DLD1 (cell line): Measurements from ENCODE around the gene GSG1L.

ENCODE experiments used
- in situ Hi-C: cut with HindIII; loops from 2 replicates; pipeline ENCODE4 v1.10.0; 2017; ENCODE audit warnings: low sequenced_read_pairs

The GSG1L gene

DNA sequence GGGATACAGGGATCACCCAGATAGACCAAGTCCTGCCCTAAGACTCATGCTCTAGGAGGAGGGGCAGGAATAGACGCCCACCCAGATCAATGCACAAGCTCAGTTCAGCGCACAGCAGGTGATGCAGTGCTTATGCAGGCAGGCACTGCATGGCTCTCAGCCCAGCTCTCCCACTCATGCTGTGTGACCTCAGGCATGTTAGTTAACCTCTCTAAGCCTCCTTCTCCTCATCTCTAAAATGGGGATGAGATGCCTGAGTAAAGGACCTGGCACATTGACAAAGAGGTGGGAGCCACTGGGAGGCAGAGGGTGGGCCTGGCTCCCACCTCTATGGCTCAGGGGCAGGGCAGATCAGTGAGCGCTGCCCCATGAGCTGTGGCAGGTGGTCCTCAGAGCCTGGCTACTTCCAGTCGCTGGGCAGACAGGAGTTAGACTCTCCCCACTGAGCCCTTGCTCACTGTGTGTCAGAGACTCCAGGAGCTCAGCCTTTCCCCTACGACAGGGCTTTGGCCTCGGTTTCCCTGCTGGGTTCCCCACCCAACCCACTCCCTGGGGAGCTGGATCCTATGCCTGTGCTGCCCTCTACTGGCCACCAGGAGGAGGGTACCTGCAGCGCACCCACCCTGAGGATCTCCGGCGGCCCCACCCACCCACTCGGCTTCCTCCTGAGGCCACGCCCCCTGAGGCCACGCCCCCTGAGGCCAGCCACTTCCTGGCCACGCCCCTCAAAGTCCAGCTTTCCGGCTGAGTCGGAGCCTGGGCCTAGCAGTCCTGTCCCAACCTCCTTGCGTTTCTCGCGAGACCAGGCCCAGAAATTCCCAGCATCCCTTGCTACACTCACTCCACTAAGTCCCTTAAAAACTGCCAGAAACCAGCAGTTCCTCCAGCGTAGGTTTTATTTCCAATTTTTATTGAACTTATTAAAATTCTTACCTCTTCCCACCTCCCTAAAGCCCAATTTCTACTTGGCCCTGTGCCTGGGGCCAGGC lies 196.1 kb downstream of the GSG1L start:
- in situ Hi-C loops = no loop called here

DNA sequence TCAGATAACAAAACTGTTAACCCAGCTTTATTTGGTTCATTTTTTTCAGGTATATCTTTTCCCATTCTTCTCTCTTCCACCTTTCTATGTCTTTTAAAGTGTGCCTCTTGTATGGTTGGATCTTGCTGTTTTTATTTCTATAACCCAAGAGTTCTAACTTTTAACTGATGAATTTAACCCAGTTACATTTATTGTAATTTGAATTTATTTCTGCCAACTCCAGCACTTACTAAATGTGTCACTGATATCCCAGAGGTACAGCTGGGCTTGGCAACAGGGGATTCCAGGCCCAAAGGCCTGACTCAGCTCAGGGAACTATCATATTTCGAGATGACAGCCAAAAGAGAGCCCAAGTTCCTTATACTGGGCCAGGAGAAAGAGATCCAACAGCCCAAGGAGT lies 200.1 kb downstream of the GSG1L start:
- in situ Hi-C loops = no loop called here

DNA sequence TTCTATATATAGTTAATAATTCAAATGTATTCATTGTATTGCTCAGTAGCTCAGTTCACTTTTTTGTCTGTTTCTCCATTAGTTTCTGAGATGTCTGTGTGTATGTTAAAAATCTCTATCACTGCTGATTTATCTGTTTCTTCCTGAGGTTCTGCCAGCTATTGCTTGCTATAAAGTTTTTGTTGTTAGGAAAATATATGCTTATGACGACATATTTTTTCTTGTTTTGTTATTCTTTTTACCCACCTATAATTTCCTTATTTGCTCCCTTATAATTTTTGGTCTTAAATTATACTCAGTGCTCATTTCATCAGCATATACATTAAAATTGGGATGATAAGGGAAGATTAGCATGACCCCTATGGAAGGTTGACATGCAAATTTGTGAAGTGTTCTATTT lies 200.6 kb downstream of the GSG1L start:
- in situ Hi-C loops = no loop called here

DNA sequence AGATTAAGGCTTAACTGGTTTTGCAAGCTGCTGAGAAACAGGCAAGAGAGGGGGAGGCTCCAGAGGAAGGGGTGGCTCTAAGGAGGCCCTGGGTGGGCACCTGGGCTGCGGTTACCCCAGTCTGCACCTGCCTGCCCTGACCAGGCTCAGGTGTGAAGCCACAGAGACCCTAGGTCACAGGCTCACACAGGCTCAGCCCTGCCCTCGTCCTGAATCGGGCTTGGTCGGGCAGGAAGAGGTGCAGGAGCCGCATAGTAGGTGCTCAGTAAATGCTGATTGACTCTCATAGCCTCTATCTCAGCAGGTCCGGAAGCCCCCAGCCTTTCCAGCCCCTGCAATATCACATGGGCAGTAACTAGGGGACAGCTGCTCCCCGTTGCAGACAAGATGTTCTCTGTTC lies 203.4 kb downstream of the GSG1L start:
- in situ Hi-C loops = no loop called here

DNA sequence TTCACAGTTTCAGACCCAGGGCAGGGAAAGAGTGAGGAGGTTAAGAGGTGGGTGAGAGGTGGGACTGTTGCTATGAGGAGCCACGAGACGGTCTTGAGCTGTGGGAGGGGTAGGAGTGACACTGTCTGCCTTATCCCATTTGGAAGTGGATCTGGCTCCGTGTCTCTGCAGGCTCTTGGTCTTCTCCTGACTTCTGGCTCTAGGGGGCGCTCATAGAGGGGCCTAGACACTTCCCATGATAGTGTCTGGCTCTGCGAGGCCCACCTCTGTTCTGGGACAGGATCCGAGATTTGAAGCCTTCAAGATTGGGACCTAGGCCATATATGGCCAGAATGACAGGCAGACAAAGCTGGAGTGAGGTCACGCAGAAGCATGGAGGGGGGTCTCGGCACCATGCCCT lies 204.5 kb downstream of the GSG1L start:
- in situ Hi-C loops = no loop called here

DNA sequence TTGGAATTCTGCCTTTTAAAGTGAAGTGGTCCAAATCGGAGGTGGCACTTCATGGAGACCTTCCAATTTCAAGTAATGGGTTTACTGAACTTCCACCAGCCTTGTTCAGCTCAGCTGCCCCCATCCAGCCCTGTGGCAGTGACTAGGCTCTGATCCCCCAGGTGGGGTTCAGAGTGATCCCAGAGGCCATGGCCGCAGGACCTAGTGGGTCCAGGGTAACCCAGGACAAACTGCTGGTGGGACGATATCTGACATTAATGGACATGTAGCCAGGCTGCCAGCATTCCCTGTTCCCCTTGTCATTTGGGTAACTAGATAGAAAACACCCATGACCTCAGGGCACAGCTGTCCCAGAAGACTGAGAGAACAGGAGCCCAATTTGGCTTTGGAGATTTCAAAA lies 209.9 kb downstream of the GSG1L start:
- in situ Hi-C loops = no loop called here

DNA sequence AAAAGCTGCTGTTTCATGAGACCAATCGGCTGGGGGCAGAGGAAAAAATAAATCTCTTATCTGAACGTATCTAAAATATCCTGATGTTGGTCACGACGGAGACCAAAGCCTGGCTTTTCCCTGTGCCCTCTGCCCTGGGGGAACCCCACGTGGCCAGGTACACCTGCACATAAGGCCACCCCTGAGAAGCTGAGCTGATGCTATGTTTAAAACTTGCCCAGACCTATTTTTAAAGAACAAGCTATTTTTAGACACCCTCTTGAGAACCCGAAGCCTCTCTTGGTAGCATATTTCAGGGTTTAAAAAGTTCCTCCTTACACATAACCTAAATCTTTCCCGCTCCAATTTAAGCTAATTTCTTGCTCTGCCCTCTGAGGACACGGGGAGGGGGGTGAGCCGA lies 210.4 kb downstream of the GSG1L start:
- in situ Hi-C loops = no loop called here

DNA sequence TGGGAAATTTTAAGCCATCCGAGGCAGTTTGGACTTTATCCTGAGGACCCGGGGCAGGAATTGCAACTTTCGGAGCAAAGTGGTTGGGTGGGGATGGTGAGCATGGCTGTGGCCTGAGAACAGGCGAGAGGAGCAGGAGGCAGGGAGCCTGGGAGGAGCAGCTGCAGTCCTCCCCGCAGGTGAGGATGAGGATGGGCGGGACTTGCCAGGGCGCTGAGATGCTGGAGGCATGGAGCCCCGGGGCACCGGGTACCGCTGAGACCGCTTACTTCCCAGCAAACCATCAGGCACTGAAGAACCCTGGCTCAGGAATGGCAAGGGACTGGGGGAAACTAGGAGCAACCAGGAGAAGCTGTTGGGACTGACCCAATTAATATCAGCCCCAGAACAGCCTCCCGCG lies 210.8 kb downstream of the GSG1L start:
- in situ Hi-C loops = no loop called here

DNA sequence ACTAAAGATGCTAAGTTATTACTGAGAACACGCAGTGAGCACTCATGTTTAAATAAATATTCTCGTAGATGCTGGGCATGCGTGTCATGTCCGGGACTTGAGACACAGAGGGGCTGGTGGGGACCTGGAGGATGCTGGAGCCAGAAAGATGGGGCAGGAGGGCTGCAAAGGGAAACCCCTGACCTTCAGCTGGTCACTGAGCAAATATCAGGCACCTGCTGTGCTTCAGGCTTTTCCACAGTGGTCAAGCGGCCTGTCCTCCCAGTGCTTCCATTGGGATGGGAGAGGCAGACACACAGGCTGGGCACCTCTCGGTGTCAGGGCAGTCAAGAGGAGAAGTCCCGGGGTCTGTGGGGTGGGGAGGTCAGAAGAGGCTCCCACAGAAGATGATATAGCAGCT lies 211.4 kb downstream of the GSG1L start:
- in situ Hi-C loops = no loop called here

DNA sequence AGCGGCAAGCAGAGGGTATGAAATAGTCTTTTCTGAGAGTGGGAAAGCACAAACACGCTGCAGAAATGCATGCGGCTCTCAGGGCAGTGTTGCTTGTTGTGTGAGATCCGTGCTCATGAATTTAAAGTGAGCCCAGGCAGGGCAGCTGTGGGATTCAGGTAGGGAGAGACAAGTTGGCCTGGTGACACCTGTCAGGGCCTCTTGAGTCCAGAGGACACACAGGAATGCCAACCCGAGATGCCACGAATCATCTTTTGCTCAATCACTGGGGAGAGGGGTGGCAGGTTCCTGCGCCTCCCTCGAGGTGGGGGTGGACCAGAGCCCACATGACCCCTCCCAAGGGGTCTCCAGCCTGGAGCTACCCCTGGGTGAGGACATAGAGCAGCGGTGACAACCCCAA lies 211.9 kb downstream of the GSG1L start:
- in situ Hi-C loops = no loop called here

DNA sequence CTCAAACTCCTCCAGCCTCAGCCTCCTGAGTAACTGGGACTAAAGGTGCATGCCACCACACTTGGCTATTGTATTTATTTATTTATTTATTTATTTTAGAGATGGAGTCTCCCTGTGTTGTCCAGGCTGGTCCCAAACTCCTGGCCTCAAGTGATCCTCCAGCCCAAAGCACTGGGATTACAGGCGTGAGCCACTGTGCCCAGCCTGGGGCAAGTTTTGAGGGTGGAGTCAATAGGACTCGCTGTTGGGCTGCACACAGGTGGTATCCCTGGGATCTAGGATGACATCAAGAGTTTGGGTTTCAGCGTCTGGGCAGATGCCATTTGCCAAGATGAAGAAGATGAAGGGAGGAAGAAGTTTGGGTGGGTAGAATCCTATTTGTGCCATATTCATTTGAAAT lies 213.9 kb downstream of the GSG1L start:
- in situ Hi-C loops = no loop called here

DNA sequence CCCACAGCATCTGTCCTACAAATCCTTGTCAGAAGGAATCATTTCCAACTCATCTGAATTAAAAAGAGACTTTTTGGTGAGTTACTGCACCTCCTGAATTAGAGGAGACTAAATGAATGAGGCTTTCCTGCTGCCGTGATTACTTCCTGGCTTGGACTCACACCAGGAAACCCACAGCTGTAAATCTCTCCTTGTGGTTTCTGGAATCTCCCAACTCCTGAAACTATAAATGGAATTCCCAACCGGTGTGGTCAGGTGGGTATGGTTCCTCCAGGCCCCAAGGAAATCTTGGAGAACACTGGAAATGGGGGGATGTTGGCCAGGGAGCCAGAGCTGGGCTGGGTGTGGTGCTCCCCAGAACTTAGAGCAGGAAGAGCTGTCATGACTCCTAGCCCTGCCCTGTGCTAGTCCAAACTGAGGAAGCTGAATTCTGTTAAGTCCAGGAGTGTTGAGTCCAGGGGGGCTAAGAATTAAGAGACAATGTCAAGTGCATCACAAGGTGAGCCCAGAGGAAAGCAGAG lies 216.4 kb downstream of the GSG1L start:
- in situ Hi-C loops = no loop called here

DNA sequence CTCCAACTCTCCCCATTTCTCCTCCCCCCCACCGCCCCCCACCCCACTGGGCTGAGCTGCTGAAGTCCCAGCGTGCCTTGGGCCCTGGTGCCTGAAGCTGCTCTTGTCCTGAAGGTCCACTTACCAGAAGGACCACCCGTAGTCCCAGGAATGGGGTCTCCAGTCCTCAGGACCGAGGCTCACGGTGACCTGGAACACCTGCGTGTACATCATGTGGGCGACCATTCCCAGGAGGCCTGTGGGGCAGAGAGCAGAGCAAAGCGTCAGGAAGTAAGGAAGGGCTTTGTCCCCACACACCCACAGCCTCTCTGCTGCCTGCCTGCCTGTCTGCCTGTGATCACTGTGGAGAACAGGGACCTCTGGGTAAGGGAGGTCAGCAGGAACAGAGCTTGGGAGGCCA lies 218.7 kb downstream of the GSG1L start:
- in situ Hi-C loops = no loop called here

DNA sequence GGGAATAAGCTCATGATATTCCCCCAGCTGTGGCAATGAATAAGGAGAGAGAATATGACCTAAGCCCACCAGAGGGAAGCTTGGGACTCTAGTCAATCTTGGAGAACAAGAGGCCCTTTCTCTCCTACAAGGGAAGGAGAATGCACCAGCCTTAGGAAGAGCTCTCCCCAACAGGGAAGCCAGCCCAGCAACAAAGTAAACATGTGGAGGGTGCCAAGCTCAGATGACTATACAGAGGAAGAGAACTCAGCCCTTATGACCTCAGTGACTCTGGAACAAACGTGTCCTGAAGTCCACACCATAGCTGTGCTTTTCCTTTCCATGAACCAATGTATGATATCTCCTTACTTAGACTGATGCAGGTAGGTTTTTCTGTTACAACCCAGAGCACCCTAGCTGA lies 219.7 kb downstream of the GSG1L start:
- in situ Hi-C loops = no loop called here

DNA sequence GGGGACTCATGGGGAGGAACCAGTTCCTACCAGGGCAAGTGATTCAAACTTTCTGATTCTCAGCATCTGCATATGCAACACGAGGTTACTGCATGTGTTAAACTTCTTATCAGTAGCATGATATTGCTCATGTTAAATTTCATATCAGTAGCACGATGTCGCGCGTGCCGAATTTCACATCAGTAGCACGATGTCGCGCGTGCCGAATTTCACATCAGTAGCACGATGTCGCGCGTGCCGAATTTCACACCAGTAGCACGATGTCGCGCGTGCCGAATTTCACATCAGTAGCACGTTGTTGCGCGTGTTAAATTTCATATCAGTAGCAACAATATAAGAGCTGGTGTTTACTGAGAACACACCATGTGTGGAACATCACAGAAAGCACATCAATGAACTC lies 221.6 kb downstream of the GSG1L start:
- in situ Hi-C loops = no loop called here

DNA sequence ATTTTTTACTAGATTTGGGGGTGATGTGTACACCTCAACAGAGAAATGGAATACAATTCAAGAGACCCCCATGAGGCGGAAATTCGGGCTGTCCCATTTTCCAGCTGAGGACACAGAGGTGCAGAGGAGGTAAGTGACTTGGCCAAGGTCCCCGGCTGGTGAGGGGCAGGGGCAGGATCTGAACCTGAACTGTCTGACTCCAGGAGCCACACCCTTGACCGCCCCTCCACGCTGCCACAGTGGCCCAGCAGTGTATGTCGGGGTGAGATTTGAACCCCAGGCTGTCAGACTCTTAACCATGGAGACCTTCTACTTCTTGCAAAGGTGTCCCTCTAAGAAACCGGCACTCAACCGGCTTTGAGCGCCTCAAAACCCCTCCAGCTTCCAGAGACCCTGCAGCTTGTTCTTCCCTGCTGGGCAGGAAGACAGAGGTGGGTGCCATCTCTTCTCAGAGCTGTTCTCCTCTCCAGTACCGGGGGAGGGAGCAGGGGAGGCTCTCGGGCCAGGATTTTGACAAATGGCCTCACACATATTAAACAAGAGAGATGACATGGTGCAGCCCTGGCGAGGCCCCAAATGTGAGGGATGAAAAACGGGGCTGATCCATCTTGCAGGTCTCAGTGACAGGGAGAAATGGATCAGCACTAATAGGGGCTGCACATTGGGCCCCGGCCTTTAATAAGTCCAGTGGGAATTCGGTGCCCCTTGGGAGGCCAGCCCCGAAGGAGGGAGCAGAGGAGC lies 222.3 kb downstream of the GSG1L start:
- in situ Hi-C loops = no loop called here

DNA sequence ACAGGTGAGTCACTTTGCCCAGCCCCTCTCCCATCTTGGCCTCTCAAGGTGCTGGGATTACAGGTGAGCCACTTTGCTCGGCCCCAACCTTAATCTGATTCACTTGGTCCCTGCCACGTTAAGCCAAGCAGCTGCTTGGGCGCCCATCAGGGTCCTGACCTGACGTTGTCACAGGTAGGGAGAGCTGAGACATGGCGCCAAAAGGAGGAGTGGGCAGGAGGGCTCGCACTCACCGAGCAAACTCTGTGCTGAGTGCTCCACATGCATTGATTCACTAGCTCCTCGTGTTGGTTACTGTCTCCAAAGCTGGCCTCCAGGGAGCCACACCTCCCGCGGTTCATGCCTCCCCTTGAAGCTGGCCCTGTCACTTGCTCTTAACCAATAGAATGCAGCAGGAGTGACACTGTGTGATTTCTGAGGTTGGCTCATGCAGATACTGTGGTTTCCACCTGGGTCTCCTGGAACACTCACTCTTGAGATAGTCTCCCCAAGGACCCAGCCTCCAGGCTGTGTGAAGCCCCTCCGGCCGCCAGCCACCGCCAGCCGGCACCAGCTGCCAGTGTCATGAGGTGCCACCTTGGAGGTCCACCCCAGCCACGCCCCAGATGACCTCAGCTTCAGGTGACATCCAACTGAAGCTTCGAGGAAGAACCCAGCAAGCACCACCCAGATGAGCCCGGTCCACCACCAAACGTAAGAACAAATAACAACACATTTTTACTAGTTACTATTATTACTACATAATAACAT lies 223.0 kb downstream of the GSG1L start:
- in situ Hi-C loops = no loop called here

DNA sequence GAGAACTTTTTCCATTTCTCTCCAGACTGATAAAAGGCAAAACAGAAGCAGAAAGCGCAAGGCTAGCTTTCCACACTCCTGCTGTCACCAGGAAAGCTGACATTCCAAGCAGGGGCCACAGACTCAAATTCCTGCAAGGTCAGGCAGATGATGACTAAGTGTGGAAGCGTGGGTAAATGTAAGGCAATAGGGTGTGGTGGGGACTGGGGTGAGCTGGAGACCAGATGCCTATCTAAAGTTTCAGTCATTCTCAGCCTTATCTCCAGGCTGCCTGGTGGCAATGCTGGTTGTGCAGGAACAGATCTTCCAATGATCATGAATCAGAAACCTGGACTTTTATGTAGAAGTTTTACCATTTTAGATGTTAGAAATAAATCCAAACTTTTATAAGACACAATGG lies 224.1 kb downstream of the GSG1L start:
- in situ Hi-C loops = no loop called here

DNA sequence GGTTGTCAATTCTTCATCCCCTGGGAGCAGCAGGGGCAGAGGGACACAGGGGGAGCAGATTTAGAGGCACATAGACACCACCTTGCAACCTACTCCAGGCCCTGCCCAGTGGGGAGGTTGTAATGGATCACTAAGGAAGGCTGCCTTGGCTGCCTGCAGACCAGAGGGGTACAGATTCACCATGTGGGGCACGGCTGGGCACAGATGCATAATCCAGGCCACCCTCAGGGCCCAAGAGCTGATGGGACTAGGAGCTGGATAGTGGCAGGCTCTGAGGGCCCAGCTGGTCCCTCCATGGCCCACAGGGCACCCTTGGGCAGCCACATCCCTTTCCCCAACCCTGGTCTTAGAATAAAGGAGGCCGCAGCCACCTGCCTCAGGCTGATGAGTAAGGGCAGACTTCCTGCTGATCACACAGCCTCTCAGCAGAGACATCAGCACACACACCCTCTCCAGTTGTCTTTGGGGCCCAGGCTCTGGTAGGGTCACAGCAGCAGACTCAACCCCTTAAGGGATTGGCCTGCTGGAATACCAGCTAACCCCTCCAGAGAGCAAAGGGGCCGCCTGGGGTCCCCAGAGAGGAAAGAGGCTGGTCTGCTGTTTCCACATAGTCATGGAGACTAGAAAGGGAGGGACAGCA lies 224.9 kb downstream of the GSG1L start:
- in situ Hi-C loops = no loop called here

DNA sequence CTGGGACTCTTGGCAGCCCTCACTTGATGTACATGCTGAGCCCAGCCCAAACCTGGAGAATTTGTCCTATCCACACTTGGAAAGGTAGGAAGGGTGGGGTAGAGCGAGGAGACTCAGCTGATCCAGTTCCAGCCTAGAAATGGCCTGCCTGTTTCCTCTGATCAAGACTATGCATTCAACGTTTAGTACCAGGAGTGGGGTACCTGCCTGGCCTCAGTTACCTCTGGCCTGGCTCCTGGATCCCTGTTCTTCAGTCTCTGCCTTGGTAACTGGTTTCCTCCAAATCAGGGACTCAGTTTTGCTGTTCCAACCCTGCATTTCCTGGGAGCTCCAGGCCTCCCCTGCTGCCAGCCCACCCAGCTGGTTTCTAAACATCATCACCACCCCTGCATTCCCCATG lies 233.5 kb downstream of the GSG1L start:
- in situ Hi-C loops = no loop called here

DNA sequence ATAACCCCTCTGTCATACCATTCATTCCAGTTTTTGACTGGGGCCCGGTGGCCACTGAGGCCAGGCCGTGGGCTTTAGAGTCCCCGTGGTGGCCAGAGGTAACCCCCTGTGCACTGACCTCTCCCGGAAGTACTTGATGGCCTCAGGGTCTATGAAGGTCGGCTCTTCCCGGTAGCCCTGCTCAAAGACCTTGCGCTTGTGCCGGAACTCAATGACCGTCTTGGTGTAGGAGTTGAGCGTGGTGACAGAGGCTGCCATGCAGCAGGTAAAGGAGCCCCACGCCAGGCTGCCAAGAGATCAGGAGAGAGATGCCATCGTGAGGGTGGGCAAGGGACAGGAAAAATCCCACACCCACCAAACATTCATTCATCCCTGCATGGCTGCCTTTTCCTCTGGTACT lies 234.8 kb downstream of the GSG1L start:
- in situ Hi-C loops = no loop called here
